NCI-H2227 (cell line): ENCODE results near the gene LEFTY1.
"Not testable (repeated sequence)": the region's sequence is repeated elsewhere in the genome, so short reads cannot be mapped to it uniquely, and the experiment has no call there.

ENCODE experiments used
- DNase-seq: peaks from one replicate; lab custom pipeline; 2025; ENCODE audit not compliant: unreplicated experiment; lab: John Stamatoyannopoulos, UW

The LEFTY1 gene

DNA sequence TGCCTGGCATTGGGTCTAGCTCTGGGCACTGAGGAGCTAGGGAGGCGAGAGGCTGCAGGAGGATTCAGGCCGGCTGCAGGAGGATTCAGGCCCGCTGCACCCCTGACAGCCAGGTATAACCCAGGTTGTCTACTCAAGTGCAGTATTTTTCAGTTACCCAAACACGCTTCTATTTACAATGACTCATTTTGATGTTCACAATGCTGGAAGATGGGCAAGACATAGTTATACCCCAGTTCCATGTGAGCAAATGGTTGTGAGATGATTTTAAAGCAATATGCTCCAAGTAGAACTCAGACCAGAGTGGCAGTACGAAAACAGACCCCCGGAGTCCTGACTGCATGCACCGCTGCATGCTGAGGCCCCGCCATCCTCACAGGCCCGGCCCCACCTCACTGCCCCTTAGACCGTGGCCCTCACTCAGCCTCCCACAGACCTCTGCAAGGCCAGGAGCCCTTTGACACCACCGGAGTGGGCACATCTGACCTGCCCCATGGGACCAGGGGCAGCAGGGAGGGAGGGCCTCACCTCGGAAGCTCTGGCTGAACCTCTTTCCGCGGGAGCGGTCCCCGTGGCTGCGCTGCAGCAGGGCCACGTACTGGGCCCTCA, 553 bp downstream of the LEFTY1 start:
- DNase-seq: no peak

GRCh38 chr1:225887554-225888288, 1.2 kb downstream of the LEFTY1 start:
- not testable (repeated sequence) for DNase-seq

GRCh38 chr1:225887030-225887314, 2.0 kb downstream of the LEFTY1 start:
- DNase-seq: no peak

DNA sequence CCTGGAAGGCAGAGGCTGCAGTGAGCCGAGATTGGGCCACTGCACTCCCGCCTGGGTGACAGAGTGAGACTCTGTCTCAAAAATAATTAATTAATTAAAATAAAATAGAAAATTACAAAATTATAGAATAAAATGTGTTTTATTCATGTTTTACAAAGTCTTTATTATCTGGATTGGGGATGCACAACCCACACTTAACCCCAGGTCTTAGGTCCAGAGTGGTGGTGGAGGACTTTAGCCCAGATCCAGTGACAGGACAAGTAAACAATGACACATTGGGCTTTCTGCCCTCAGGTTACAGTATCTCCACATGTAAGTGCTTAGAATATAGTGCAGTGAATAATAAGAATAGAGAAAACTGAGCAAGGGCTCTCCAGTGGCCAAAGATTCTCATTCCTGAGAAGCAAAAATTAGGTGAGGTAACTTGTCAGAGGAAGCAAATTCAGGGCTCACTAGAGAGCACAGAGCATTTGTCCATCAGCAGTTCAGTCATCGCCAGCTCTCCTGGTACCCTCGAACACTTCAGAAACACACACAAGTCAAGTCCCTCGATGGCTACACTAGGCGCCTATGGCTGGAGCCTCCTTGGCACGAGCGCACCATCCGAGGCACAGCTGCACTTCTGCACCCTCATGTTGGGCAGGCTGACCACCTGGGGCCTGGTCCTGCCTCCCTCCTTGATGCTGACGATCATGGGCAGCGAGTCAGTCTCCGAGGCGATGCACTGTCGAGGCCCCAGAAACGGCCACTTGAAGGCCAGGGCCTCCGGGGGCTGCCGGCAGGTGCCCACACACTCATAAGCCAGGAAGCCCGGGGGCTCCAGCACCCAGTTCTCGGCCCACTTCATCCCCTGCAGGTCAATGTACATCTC, 2.6 kb downstream of the LEFTY1 start:
- no peak for DNase-seq

DNA sequence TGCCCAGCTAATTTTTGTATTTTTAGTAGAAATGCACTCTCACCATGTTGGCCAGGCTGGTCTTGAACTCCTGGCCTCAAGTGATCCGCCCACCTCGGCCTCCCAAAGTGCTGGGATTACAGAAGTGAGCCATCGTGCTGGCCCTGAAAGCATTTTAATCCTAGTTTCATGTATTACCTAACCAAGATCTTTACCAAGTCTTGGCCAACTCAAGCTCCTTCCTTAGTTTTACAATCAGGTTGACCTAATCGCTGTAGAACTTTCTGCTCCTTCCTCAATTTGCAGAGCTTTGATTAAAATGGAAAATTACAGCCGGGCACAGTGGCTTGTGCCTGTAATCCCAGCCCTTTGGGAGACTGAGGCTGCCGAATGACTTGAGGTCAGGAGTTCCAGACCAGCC, 3.6 kb downstream of the LEFTY1 start:
- no peak for DNase-seq

- DNase-seq: no peak
Observed at GRCh38 chr1:225883616-225884265, 5.2 kb downstream of the LEFTY1 start.

DNA sequence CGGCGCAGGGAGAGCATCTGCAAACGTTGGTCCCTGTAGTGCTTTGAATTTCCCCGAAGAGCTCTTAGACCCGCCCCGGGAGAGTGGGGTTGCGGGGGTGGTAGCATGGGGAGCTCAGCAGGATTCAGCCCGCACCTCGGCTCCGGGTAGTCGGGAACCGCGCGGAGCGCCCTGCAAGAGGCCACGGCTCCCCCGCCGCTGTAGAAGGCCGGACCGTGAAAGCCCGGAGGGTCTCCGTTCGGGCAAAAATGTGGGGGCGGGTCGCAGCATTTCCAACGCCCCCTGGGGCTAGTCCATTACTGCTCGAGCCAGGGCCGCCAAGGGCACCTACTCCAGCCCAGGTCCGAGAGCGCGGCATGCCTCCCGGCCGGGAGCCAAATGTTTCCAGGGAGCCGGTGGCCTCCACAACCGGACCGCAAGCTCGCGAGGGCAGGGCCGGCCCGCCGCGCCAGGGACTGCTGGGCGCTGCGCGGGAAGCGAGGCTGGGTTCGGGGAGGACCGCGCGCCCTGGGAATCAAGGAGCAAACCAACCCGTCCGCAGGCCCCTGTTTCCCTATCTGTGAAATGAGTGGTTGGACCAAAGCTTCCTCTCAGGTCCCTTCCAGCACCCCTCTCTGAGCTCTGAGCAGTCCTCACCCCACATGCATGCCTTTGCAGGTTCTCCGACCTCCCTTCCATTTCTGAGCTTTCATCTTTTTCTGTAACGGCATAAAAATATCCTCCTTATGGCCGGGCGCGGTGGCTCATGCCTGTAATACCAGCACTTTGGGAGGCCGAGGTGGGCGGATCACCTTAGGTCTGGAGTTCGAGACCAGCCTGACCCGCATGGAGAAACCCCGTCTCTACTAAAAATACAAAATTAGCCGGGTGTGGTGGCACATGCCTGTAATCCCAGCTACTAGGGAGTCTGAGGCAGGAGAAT, 6.0 kb downstream of the LEFTY1 start:
- DNase-seq: peak; percentile 44

GRCh38 chr1:225881959-225882693, 6.8 kb downstream of the LEFTY1 start, which contains the start of gene TMEM63A:
Gene TMEM63A (minus strand): TSS chr1:225882380. CDS start chr1:225877580, 4,800 bp downstream.
- peak; percentile 23 for DNase-seq

DNA sequence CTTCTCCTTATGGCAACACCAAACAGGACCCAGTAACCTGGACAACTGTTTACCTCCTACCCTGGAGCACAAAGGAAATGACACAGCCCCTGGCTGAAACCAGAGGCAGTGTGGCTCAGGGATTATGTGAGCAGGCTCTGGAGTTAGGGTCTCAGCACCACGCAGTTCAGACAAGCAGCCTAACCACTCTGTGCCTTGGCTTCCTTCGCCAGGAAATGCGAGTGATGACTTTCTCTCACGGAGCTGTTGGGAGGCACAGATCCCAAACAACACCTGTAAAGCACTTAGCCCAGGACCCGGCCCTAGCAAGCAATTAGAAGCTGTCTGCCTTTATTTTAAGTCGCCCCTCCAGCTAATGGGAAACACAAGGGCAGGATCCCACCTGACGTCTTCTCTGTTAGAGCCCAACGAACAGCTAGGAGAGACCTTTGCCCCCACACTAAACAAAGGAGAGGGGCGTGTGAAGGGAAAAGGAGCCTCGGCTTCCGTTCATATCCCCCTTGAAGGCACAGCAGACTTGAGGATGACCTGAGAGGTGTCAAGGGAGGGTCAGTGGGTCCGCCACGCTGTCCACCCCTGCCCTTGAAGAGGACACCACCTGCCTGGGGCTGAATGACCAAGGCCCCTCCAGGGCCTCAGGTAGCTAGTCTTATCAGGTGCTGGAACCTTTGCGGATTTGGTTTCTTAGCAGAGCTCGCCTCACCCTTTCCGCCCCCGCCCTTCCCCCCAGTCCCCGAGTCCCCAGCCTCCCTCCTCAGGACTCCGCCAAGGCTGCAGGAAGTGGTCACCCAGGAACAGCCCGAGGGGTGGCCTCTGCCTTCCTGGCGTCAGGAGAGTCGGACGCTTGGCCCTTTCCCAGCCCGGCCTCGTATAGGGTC, 7.6 kb downstream of the LEFTY1 start:
- DNase-seq: no peak

- no peak for DNase-seq
Observed at GRCh38 chr1:225880636-225881035, 8.3 kb downstream of the LEFTY1 start.

DNA sequence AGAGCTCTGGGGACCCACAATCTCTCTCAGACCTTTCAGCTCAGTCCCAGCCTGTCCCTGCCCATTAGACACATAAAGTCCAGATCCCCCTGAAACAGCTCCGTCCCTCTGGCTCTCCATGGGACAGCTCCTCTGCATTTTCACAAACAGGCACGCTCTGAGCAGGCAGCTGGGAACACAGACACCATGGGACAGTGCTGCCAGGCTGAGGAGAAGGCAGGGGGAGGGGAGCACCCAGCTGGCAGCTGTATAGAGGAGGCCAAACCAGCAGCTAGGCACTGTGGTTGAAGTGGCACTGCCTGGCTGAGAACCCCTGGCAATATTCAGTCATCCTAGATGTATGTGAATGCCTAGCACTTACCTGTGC, 8.7 kb downstream of the LEFTY1 start:
- DNase-seq: no peak

DNA sequence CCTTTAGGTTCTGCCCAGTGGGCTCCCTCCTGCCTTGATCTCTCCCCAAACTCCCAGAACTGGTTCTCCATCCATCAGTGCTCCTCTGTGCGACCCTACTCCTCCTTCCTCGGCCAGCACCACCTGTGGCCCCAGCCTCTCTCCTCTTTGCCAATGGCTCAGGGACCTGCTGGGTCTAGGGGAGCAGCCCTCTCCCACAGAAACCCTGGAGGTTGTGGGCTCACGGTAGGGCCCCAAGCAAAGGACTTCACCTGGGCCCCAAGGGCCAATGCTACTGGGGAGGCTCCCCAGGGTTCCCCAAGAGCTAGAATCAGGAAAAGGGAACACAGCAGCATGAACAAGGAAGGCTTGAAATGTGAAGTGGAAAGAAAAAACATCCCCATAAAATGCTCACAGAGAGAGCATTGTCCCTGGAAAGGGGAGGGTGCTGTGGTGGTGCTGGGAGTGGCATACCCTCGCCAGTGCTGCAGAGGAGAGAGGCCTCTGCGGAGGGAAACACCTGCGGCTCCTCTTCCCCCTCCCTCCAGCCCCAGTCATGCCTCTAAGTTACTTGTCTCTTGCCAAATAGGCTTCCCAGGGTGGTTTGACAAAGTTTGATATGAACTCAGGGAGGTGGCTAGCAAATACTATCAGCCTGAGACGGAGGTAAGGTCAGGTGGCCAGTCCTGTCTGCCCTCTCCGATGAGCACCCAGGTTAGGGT, 9.3 kb downstream of the LEFTY1 start:
- DNase-seq: no peak

DNA sequence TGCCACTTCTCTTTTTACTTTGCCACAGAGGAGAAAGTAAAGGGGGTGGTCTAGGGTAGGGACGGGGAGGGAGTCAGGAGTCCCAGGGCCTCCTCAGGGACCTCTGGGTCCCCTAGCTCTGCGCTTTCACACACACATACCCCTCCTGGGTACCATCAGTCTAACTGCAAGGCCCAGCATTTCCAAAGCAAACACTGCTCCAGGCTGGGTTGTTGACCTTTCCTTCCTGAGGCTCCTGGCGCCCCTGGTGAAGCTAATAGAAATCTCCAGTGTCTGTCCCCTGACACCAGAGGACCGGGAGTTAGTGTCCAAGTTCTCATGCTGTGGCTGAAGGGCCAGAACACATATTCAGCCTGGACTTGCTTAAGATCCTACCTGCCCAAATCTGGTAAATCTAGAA, 10.7 kb downstream of the LEFTY1 start:
- no peak for DNase-seq

GRCh38 chr1:225877580-225877979, 11.4 kb downstream of the LEFTY1 start:
- DNase-seq: peak; percentile 22

- no peak for DNase-seq
Observed at GRCh38 chr1:225876900-225877510, 11.9 kb downstream of the LEFTY1 start.

- DNase-seq: no peak
Observed at GRCh38 chr1:225875044-225875815, 13.7 kb downstream of the LEFTY1 start.

GRCh38 chr1:225874431-225874830, 14.5 kb downstream of the LEFTY1 start:
- no peak for DNase-seq
